GM21825 (cell line): Measurements from ENCODE around the gene CDH13.

Experiments used
- ATAC-seq: cut with Tn5 transposase; IDR thresholded peaks from one replicate; pipeline ENCODE4 v1.9.1; 2021; ENCODE audit warnings: mild to moderate bottlenecking, moderate library complexity; ENCODE audit not compliant: unreplicated experiment

The CDH13 gene

DNA sequence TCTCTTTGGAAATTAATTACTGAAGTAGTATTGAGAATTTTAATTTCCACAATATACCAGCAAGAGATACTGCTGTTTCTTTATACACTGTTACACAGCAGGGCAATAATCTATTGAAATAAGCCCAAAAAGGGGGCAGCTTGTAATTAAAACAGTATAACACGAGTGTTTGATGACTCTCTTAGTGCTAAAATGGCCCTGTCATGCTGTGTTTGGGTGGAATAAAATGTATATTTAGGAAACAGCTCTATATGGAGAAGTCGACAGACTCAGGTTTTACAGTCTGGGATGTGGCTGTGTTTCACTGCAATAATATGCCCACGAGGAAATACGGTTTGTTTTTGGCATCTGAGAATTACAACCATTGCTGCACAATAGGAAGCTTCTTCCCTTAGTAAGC is 643.3 kb downstream of the CDH13 start:
- ATAC-seq = no peak

DNA sequence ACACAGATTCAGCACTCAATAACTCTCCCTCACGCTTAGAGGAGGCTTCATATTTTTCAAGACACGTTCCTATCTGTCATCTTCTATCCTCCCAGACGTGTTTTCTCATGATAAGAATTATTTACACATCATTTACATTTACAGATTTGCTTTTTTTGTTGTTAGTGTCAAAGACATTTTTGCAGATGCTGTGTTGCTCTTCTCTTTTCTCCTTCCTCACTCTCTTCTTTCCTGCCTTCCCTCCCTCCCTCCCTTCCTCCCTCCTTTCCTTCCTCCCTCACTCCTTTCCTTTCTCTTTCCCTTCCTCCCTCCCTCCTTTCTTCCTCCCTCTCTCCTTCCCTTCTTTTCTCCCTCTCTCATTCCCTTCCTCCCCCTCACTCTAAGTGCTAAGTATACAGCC is 643.9 kb downstream of the CDH13 start:
- ATAC-seq = no peak

DNA sequence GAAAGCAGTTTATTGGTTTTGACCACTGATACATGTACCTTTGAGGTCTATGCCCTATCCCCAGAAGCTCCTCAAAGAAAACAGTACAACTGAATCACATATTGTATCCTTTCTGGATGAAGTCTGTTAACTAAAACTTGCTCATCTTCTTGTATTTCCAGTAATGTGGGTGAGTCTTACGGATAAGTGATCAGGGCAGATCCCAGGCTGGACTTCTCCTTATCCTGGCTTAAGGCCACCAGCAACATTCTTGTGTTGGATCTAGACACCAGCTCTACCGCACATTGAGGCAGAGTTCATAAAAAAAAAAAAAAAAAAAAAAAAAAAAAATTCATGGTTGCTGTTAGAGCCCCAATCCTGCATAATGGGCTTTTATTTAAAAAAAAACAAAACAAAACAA is 644.4 kb downstream of the CDH13 start:
- no peak for ATAC-seq

DNA sequence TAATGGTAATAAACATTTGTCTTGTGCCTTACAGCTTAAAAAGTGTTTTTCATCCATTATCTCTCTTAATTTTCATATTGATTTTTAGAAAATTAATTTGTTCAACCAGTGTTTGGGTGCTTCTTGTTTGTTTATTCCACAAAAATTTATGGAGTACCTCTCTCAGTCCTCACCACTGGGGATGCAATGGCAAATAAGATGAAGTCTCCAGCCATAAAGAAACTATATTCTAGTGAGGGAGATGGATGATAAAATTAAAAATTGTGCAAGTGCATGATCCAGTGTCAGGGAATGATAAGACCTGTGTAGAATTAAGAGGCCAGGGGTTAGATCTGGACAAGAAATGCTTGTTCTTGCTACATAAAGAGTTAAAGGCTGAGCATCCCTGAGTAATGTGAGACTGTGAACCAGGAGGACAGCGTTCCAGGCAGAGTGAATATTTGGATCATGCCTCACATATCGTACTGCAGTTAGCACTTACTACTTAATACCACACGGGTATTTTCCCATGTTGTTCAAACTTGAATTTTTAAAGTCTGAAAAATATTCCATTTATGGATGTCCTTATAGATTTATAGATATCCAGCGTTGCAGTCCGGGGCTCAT is 645.3 kb downstream of the CDH13 start:
- no peak for ATAC-seq

DNA sequence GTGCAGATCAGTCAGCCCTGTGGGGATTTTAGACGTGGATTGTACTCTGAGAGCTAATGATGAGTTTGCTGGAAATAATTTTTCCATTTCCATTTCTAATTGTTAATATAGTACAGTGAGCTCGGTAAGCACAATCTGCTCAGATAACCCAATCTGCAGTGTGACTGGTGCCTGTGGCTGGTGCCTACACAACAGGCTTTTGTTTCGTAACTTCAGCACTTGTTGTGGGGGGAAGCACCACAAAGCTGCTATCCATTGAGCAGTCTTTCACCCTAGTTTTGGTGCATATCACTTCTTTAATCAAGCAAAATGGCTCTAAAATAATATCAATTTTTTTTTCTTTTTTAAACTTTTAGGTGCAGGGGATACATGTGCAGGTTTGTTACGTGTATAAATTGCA is 646.1 kb downstream of the CDH13 start:
- ATAC-seq = no peak

DNA sequence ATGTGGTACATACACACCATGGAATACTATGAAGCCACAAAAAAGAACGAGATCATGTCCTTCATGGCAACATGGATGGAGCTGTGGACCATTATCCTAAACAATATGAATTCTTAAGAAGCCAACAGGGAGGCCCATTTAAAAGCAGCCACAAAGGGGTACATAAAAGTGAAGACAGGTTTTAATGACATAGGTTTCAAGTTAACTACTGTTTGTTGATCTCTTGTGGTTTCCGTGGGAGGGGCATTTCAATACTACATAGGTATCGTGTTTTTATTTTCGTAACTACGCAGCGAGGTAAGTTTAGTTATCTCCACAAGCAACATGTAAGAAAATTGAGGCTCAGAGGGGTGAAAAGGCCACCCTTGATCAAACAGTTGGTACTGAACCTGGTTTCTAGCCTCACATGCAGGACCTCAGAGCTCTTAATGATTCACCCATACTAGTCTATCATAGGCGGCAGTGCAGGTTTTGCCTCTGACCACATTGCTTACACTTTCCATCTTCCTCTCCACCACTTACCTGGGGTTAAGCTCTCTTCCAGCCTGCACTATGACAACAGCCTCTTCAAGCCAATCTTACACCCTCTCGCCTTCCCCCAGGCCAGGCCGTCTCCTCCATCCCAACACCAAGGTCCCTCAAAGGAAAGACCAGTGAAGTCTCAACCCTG is 646.9 kb downstream of the CDH13 start:
- no peak for ATAC-seq

DNA sequence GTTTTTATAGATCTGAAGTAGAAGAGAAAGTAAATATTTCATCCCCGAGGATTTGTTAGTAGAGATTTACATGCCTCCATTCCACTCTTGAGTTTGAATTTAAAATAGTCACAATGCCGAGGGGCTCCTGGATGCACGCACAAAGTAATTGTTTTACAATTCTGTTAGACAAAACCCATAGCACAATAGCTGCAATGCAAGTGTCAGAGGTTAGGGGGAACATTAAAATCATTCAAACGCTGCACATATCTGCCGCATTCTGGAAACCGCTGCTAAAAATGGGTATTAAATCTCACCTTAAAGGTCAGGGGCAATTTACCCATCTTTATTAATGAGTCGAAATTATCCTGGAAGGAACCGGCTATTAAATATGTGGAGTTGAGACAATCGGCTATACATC is 652.5 kb downstream of the CDH13 start:
- no peak for ATAC-seq

DNA sequence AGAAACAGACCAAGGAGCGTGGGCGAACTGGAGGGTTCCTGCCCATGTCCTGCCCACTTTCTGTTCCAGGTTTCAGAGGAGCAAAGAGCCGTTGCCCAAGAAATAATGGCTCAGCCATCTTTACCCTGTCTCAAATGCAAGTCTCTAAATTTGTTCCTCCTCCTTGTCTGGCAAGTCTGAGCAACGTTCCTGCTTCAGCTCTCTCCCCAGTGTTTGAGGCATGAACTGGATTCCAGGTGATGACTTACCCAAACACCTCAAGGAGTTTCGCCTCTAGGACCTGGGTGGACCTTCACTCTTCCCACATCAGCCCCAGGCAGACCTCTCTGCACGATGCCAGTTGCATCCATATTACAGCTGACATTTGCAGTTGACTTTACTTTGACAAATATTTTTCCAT is 659.2 kb downstream of the CDH13 start:
- ATAC-seq = no peak

DNA sequence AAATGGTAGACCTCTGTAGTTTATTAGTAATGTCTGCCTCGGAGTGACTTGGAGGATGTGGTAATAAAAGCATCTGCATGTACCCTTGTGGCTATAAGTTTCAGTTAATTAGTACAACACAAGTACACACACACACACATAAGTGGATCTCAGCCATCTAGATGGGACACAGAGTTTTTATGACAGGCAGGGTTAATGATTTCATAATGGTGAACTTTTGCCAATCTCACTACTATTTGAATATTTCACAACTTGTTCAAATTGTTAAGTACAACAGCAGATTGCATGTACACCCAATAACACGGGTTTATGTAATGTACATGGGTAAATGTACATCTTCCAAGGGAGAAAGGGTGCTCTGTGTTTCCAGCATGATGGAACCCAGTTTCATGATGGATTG is 669.7 kb downstream of the CDH13 start:
- ATAC-seq = no peak

DNA sequence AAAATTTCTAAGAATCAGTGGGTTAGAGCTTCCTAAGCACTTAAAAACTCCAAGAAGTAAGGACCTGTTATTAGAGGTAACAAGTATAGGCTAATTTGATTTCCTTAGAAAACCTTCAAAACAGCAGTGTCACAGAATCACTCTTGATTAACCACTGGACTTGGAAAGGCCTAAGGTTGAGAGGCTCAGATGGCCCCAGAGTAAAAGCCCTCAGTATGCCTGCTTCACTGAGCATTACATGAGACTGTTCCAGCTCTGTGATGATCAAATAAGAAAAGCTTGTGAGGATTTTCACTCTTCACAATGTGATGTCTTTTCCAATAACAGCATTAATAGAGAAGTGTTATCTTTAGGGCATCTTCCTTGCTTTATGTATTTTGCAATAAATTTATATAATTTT is 671.8 kb downstream of the CDH13 start:
- ATAC-seq = no peak

DNA sequence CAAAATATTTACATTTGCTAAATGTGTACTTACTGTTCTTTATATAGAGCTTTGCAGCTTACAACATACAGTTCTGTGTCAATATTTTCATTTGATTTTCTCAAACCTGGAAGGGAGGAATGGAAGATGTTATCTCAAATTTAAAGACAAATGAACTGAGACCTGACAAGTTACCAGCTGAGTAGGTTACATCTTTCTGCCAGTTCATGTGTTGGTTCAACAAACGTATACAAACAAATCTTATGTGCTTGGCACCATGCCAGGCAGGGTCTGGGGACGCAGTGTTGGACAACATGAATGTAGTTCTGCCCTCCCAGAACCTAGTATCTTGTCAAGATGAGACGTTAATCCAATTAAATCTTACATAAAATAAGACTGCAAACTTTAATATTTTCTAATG is 673.6 kb downstream of the CDH13 start:
- ATAC-seq = no peak

DNA sequence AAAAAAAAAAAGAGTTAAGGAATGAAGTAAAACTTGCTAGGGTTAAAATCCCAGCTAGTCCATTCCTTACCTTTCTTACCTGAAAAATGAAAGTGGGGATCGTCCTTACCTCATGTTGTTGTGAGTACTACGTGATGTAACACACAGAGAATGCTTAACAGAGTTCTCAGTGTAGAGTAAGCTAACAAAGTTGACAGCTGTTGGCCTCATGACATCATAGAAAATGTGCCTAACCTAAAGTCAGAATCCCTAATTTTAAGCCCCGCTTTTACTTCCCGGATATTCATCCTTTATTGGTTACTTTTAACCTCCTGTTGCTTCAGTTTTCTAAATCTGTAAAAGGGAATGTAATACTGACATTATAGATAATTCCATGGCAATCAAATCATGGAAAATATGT is 675.2 kb downstream of the CDH13 start:
- ATAC-seq = no peak

DNA sequence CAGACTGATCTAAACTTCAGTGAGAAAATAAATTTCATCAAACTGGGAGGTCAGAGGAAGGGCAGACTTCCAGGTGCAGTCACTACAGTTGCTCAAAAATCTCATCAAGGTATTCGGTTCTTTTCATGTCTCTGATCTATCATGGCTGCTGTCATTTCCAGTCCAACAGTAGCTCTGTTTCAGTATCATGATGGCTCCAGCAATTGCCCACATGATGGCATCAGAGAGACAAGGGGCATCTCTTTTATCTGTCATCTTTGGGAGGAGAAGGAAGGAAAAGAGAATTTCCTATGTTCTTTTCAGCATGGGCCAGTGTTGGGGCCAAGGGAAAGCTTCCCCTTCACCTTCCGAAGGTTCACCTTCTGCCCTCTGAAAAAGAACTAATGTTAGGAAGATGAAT is 676.1 kb downstream of the CDH13 start:
- no peak for ATAC-seq

DNA sequence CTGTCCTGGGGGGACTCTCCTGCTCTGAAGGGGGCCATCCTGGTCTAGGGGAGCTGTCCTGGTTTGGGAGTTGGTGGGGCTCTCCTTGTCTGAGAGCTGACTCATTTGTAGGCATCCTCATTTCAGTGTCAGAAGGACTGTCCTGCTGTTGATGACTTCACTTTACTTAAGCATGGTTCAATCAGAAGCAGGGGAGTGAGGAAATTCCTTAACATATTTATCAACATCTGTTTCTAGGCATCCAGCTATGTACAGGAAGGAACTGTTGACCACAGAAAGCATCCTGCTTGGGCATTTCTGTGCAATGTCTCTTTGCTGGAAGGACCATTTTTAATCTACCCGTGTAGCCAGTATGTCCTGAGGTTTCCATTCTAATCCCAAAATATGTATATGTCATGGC is 678.3 kb downstream of the CDH13 start:
- no peak for ATAC-seq

DNA sequence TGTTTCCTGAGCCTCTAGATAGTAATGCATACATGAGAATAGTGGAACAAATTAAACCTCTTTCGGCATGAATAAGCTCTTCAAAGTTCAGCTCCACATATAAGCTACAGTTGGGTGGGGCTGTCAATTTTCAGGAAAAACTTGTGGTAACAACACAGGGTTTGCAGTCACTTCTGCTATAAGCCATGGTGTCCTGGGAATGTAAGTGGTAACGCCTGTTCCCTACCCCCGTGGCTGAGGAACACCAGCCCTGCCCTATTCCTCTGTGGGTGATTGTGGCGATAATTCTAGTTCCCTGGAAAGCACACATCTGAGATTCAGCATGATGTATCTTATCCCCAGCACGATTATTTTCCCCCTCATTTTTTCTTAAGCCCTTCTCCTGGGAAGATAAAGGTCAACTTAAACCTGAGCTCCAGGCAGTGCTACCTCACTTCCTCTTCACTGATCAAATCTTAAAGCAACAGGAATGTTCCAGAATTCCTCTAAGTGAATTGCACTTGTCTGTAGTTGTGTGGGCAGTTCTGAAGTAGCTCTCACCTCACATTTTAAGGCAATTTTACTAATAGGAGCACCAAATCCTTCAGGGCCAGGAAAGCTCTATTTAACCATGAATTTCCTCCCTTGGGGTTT is 680.3 kb downstream of the CDH13 start:
- ATAC-seq = no peak

DNA sequence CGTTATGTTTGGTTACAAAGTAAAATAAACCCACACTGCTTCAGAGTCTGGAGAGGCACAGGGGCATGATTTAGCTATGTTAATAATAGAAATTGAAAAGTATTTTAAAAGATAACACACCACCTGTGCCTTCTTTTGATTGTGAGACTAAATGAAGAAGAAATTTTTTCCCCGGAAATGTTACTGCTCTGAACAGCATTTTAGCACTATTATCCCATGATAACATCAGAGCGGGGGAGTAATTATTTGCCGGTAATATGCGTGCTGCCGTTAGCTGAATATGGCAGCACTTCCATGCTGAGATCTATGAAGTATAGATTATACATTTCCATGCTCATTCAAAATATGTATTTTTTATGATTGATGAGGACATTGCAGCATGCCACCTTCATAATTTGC is 680.8 kb downstream of the CDH13 start:
- no peak for ATAC-seq

DNA sequence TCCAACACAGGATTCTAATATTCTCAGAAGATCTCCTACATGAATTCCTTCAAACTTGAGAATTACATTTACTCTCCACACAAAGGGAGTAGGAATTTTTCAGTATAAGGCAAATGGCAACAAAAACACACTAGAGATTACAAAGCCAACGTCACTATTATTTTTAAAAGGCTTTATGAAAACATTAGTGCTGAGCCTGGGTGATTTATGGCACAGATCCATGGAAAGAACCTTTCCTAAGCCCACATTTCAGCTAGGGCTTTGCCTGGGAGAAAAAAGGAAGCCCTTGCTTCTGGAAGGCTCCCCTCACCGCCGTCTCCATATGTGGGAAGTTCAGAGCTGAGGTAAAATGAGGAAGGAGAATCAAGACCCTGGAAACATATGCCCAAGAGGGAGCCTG is 681.6 kb downstream of the CDH13 start:
- ATAC-seq = no peak

DNA sequence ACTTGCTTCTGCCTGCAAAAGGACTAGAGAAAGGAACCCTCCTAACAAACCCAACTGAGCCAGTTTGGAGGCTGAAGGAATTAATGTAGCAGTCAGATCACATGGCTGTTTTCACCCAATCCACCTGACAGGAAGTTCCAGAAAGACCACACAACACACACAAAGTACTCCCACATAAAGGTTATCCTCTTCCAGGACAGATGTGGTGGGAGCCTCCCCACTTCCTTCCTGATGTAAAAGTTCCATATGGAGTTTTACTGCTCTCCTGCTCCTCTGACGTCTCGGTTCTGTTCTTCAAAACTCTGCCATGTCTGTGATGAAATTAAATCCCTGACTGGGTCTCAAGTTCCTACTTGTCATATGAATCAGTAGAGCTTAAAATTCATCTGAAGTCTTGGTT is 684.0 kb downstream of the CDH13 start:
- no peak for ATAC-seq

DNA sequence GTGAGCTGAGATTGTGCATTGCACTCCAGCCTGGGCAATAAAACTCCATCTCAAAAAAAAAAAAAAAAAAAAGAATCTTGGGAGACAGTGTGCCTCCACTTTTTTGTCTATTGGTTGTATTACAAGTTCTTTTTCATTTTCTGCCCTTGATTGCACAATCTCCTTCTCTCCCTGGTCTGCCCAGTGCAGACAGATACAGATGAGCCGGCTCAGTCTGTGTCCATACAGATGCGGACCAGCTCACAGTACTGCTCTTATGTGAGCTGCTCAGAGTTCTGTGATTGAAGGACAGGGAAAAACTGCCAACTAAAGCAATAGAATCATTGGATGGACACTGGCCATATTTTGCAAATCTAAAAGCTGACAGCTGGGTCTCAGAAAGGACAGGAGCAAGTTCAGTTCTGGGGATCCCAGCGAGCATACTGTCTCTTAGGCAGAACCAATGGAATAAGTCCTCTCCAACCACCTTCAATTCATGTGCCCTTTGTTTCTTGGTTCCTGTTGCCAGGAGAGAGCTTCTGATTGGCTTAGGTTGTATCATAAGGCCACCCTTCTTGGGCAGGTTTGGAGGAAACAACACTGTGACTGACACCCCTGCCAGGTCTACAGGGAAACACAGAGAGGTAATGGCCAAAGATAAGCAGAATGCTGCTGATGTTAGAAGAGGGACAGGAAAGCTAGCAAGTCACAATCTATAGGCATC is 685.4 kb downstream of the CDH13 start:
- no peak for ATAC-seq

DNA sequence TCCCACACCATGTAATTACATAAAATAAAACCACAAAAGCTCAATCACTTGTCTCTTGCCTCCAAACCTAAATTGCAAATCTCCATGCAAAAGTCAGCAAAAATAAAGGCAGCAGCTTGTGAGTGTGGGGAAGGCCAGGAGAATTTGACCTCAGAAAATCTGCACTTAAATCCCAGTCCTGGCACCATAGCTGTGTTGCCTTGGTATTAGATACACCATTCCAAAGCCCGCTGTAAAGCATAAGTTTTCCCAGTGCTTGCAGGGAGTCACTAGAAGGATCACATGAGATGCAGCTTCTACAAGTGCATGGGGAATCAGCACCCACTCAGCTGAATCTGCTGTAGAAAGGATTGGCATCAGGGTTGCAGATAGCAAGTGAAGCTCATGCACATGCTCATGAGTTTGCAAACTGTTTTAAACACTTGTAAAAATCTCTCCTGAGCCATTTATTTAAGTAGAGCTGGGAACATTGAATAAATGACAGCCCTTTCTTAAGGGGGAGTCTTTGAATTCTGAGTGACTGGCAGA is 686.0 kb downstream of the CDH13 start:
- ATAC-seq = no peak

DNA sequence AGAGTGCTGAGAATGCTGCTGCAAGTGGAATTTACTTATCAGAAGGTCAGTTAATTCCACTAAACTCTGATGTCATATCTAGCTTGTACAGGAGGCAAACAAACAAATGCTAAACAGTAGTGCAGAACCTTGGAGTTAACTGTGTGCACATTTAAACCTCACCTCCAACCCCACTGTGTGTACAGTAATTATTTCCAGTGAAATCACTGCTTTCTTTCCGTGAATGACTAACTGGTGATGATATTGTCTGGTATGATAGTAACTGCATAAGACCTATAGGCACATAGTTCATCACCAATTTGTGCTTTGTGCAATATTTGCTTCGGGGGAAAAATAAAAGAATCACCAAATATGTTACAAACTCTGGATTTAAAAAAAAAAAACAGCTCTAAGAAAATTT is 688.5 kb downstream of the CDH13 start:
- no peak for ATAC-seq

DNA sequence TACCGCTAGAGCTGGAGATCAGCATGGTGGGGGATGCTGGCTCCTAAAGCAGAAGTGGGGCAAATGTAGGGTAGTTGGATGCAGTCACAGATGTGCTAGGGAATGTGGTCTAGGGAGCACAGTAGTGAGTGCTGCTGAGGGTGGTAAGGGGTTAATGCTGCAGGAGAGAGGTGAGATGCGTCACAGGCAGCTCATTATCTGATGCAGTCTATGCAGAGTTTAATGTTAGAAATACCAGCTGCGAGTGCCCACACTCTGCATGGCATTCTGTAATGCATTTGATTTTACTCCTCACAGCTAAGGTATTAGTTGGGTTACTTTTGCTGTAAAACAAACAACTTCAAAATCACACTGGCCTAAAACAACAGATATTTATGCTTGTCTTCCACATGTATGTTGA is 689.7 kb downstream of the CDH13 start:
- ATAC-seq = no peak
